GM18520 (cell line): Measurements from ENCODE around the gene HOXC6.

Experiments used
- ATAC-seq: cut with Tn5 transposase; IDR thresholded peaks from one replicate; pipeline ENCODE4 v1.9.1; 2021; ENCODE audit not compliant: unreplicated experiment

HOXC6 gene

GRCh38 chr12:54025499-54026405 lies 2.5 kb upstream of the HOXC6 start:
- no peak for ATAC-seq

- ATAC-seq = no peak
Measured at GRCh38 chr12:54026640-54027441, 1.4 kb upstream of the HOXC6 start.

- ATAC-seq = no peak
Measured at GRCh38 chr12:54027442-54027786, 826 bp upstream of the HOXC6 start.

- ATAC-seq = no peak
Measured at GRCh38 chr12:54029529-54030441, 1.5 kb downstream of the HOXC6 start.

GRCh38 chr12:54030442-54030801 lies 2.2 kb downstream of the HOXC6 start:
- ATAC-seq = no peak

GRCh38 chr12:54030889-54031471 lies 2.7 kb downstream of the HOXC6 start:
- ATAC-seq = no peak

- no peak for ATAC-seq
Measured at GRCh38 chr12:54031480-54031879, 3.2 kb downstream of the HOXC6 start.

- no peak for ATAC-seq
Measured at GRCh38 chr12:54032086-54032619, 3.9 kb downstream of the HOXC6 start.

GRCh38 chr12:54032627-54033100 lies 4.4 kb downstream of the HOXC6 start, which contains the start of gene HOXC5:
TSS of gene HOXC5 (plus strand) at chr12:54033050. CDS start at chr12:54033123, 73 bp downstream.
- ATAC-seq = no peak

- no peak for ATAC-seq
Measured at GRCh38 chr12:54033106-54033979, 5.1 kb downstream of the HOXC6 start.

GRCh38 chr12:54033980-54034784 lies 5.9 kb downstream of the HOXC6 start:
- no peak for ATAC-seq

- ATAC-seq = no peak
Measured at GRCh38 chr12:54034785-54035310, 6.6 kb downstream of the HOXC6 start.

GRCh38 chr12:54035568-54036264 lies 7.5 kb downstream of the HOXC6 start:
- ATAC-seq = no peak

- ATAC-seq = no peak
Measured at GRCh38 chr12:54036620-54037359, 8.6 kb downstream of the HOXC6 start.

GRCh38 chr12:54037360-54038283 lies 9.4 kb downstream of the HOXC6 start:
- no peak for ATAC-seq
